Tibial nerve (tissue), 3 donors: ENCODE results near the gene SYNCRIP.

Experiments used
- CTCF ChIP-seq, 5 experiments: fragments of 200-600 bp in 3 of 5; fragments of 450-650 bp in 2 of 5; sonication (generic) in 3 of 5; IDR thresholded peaks; one replicate each; pipeline ENCODE4 v1.5.1; 2016 to 2019; ENCODE audit warnings: antibody characterized with exemption in 5 of 5, mild to moderate bottlenecking in 3 of 5, moderate library complexity in 2 of 5
- POLR2A ChIP-seq, 2 donors: fragments of 450-650 bp; IDR thresholded peaks; one replicate each; pipeline ENCODE4 v1.6.1; 2017; ENCODE audit warnings: antibody characterized with exemption in 2 of 2, mild to moderate bottlenecking in 2 of 2, moderate library complexity in 2 of 2

GRCh38 chr6:85678026-85678601, 35.4 kb upstream of the SYNCRIP start:
- no peak for TF ChIP-seq CTCF (IDR thresholded peaks at IDR 0.05)
- TF ChIP-seq POLR2A (IDR thresholded peaks at IDR 0.05): no peak
